Endothelial cell of umbilical vein (primary cell): Measurements from ENCODE around the gene OAS2. TPM values are rescaled to one million over a fixed set of nuclear protein-coding genes. Genes with fewer than 3 reads are reported as not detected.

ENCODE experiments used
- BruUV-seq: library from RNA; stranded (reverse); fragments of 400-500 nt; replicated peaks from 2 replicates; lab custom pipeline; 2021; lab: Mats Ljungman, UMichigan
- CTCF ChIA-PET: fragments of 300-600, 350-600 bp; sonication (Branson Sonifier 250); formaldehyde crosslinking; loops from one replicate; lab custom pipeline; 2021; ENCODE audit warnings: antibody characterized with exemption, inconsistent platforms; lab: Charles Lee
- POLR2A ChIA-PET: fragments of 300-600, 350-600 bp; sonication (Branson Sonifier 250); formaldehyde crosslinking; loops from one replicate; lab custom pipeline; 2021; ENCODE audit warnings: antibody characterized with exemption, inconsistent platforms; lab: Charles Lee
- DNase-seq: peaks from one replicate; pipeline ENCODE4 v3.0.0-alpha.2; 2011; ENCODE audit warnings: low read depth, low spot score
- FAIRE-seq: peaks from 2 replicates; lab custom pipeline; 2011; peaks lifted over from hg19 to GRCh38; lab: Jason Lieb, UNC
- H2AFZ ChIP-seq: 2 replicates; pipeline ENCODE4 v1.6.0; 2012; ENCODE audit warnings: low read depth, low read length, control low read depth, inconsistent platforms
- H3K27ac ChIP-seq: 2 replicates; pipeline ENCODE4 v1.5.1; 2011; ENCODE audit warnings: low read depth, mild to moderate bottlenecking, control low read depth, low read length, moderate library complexity; ENCODE audit not compliant: insufficient read depth
- H3K27me3 ChIP-seq, 2 experiments: 2 replicates each; pipeline versions ENCODE4 v1.6.0 to v1.6.1; 2011; ENCODE audit warnings: low read length in 2 of 2, mixed read lengths in 1 of 2; ENCODE audit not compliant: control insufficient read depth in 2 of 2, insufficient read depth in 2 of 2
- H3K36me3 ChIP-seq, 2 experiments: 2 replicates in 1 of 2; 3 replicates in 1 of 2; pipeline ENCODE4 v1.5.1; 2011; ENCODE audit warnings: low read length in 2 of 2, mild to moderate bottlenecking in 1 of 2, moderate library complexity in 1 of 2; ENCODE audit not compliant: control insufficient read depth in 2 of 2, insufficient read depth in 2 of 2; ENCODE audit errors: extremely low read depth in 1 of 2
- H3K4me1 ChIP-seq: 3 replicates; pipeline ENCODE4 v1.5.1; 2011; ENCODE audit warnings: mild to moderate bottlenecking, low read length; ENCODE audit not compliant: control insufficient read depth, insufficient read depth; ENCODE audit errors: extremely low read depth
- H3K4me2 ChIP-seq: 2 replicates; pipeline ENCODE4 v1.6.1; 2011; ENCODE audit warnings: low read length, control low read depth, mixed read lengths; ENCODE audit not compliant: insufficient read depth
- H3K4me3 ChIP-seq, 3 experiments: fragments of 200-600 bp in 1 of 3; sonication (generic), shearing (Covaris generic) in 1 of 3; replicated peaks in 1 of 3; 2 replicates each; pipeline ENCODE4 v1.5.1; 2011 to 2016; ENCODE audit warnings: control low read depth in 3 of 3, low read length in 3 of 3, mild to moderate bottlenecking in 2 of 3, inconsistent platforms in 1 of 3, low read depth in 1 of 3, moderate library complexity in 1 of 3; ENCODE audit not compliant: insufficient read depth in 1 of 3
- H3K79me2 ChIP-seq: 2 replicates; pipeline ENCODE4 v1.6.0; 2012; ENCODE audit warnings: low read length, inconsistent platforms; ENCODE audit not compliant: control insufficient read depth, insufficient read depth
- H3K9ac ChIP-seq: replicated peaks from 2 replicates; pipeline ENCODE3; 2011; ENCODE audit warnings: low read length, control low read depth; ENCODE audit not compliant: insufficient read depth; ENCODE audit errors: extremely low read depth
- H3K9me1 ChIP-seq: replicated peaks from 3 replicates; pipeline ENCODE4 v1.6.0; 2011; ENCODE audit warnings: mild to moderate bottlenecking, low read length; ENCODE audit not compliant: control insufficient read depth, insufficient read depth; ENCODE audit errors: extremely low read depth
- H3K9me3 ChIP-seq: replicated peaks from 2 replicates; pipeline ENCODE4 v1.5.1; 2012; ENCODE audit warnings: low read length, inconsistent platforms; ENCODE audit not compliant: control insufficient read depth, insufficient read depth
- H4K20me1 ChIP-seq: replicated peaks from 2 replicates; pipeline ENCODE3; 2011; ENCODE audit warnings: mild to moderate bottlenecking, low read length; ENCODE audit not compliant: control insufficient read depth, insufficient read depth; ENCODE audit errors: extremely low read depth
- CTCF ChIP-seq, 2 donors: IDR thresholded peaks; 1 replicate in 1 of 2; 2 replicates in 1 of 2; pipeline ENCODE4 v1.5.1; 2011; ENCODE audit warnings: low read length in 2 of 2, mild to moderate bottlenecking in 2 of 2, moderate library complexity in 2 of 2, control low read depth in 1 of 2, inconsistent platforms in 1 of 2, low read depth in 1 of 2; ENCODE audit not compliant: insufficient read depth in 1 of 2; ENCODE audit errors: extremely low read depth in 1 of 2
- EZH2 ChIP-seq: IDR thresholded peaks from 2 replicates; pipeline ENCODE4 v1.6.1; 2012; ENCODE audit warnings: borderline replicate concordance, low read depth, mild to moderate bottlenecking, moderate library complexity, low read length, inconsistent platforms; ENCODE audit not compliant: severe bottlenecking
- FOS ChIP-seq: IDR thresholded peaks from 2 replicates; pipeline ENCODE4 v1.6.1; 2011; ENCODE audit warnings: mild to moderate bottlenecking, low read length, moderate library complexity, borderline replicate concordance; ENCODE audit not compliant: insufficient read depth
- GATA2 ChIP-seq: IDR thresholded peaks from 2 replicates; pipeline ENCODE4 v1.7.0; 2011; ENCODE audit warnings: low read depth, mild to moderate bottlenecking, moderate library complexity, mixed read lengths, low read length; ENCODE audit not compliant: insufficient read length, insufficient read depth
- JUN ChIP-seq: IDR thresholded peaks from 2 replicates; pipeline ENCODE4 v1.6.1; 2011; ENCODE audit warnings: borderline replicate concordance, low read depth; ENCODE audit not compliant: insufficient read length, insufficient read depth
- MAX ChIP-seq: IDR thresholded peaks from 2 replicates; pipeline ENCODE4 v1.6.1; 2011; ENCODE audit not compliant: insufficient read depth, insufficient read length
- MYC ChIP-seq: IDR thresholded peaks from one replicate; pipeline ENCODE4 v1.6.1; 2011; ENCODE audit warnings: mild to moderate bottlenecking, low read depth, low read length
- POLR2A ChIP-seq: IDR thresholded peaks from 2 replicates; pipeline ENCODE4 v1.6.1; 2012; ENCODE audit warnings: low read depth, mild to moderate bottlenecking, control low read depth, low read length
- POLR2AphosphoS5 ChIP-seq: IDR thresholded peaks from 2 replicates; pipeline ENCODE4 v1.6.1; 2012; ENCODE audit warnings: low read depth, mild to moderate bottlenecking, control low read depth, low read length, moderate library complexity; ENCODE audit not compliant: insufficient read depth
- dilution Hi-C: fragments of 300-500 bp; cut with MboI; formaldehyde crosslinking; loops from one replicate; pipeline ENCODE4 v1.15.0; 2019; ENCODE audit warnings: low sequenced_read_pairs; ENCODE audit not compliant: extremely low pct_ligation_motif_present
- intact Hi-C: fragments of 100-400 bp; cut with micrococcal nuclease; formaldehyde crosslinking; loops from one replicate; pipeline ENCODE4 v1.10.0; 2022
- polyA plus RNA-seq, 4 experiments: library from polyadenylated mRNA; depleted of rRNA in 3 of 4; stranded (reverse) in 3 of 4; unstranded in 1 of 4; fragments of >200 nt; gene quantifications; 2 replicates each; pipeline versions ENCODE4 v1.2.1 to v1.2.3, GENCODE V29; 2011 to 2012; ENCODE audit warnings: missing spikeins in 1 of 4
- total RNA-seq: library from RNA; stranded (reverse); gene quantifications from 2 replicates; pipeline ENCODE4 v1.2.3, GENCODE V29; 2021

The OAS2 gene
- total and polyA plus RNA-seq, 2 donors (not counting 3 experiments of a cell fraction or from before 2014, with no cell fraction given) = 1.3 to 3.1 TPM

GRCh38 chr12:112961074-112961473, 17.2 kb upstream of the OAS2 start:
- no peak overlapping the region for H3K4me2 ChIP-seq
- no peak overlapping the region for H2AFZ ChIP-seq
- dilution Hi-C loops (no loop called here), intact Hi-C loops (no loop called here)
- no peaks in the 10 kb centered on the region for H4K20me1 ChIP-seq
- H3K79me2 ChIP-seq = no peaks in the 10 kb centered on the region
- no peaks in the 10 kb centered on the region for H3K9me3 ChIP-seq
- FAIRE-seq (no peak), DNase-seq (no peak)
- H3K9me1 ChIP-seq = no peaks in the 10 kb centered on the region
- TF ChIP-seq MAX (no peak), FOS (no peak)
- H3K36me3 ChIP-seq = no peaks in the 10 kb centered on the region
- H3K27ac ChIP-seq = no peak overlapping the region
- CTCF ChIA-PET = interaction anchor here (1.4 kb wide), 1 partner anchor 23 kb away, joined by 3 read pairs; the partner anchor contains the start of gene OAS3
- POLR2A ChIA-PET = no interaction called here
- H3K27me3 ChIP-seq = no peaks in the 10 kb centered on the region
- no peak overlapping the region for H3K9ac ChIP-seq
- BruUV-seq = no TSS peak
- H3K4me3 ChIP-seq = no peak overlapping the region
- H3K4me1 ChIP-seq = no peaks in the 10 kb centered on the region

GRCh38 chr12:112961536-112961935, 16.8 kb upstream of the OAS2 start:
- POLR2A ChIA-PET = no interaction called here
- Histone ChIP-seq H3K9me3 (no peaks in the 10 kb centered on the region), H3K79me2 (no peaks in the 10 kb centered on the region), H3K9ac (no peak overlapping the region), H3K36me3 (no peaks in the 10 kb centered on the region), H3K4me3 (no peak overlapping the region), H3K27me3 (no peaks in the 10 kb centered on the region), H4K20me1 (no peaks in the 10 kb centered on the region), H2AFZ (no peak overlapping the region), H3K4me1 (no peaks in the 10 kb centered on the region), H3K27ac (no peak overlapping the region), H3K9me1 (no peaks in the 10 kb centered on the region), H3K4me2 (no peak overlapping the region)
- BruUV-seq = no TSS peak
- FAIRE-seq (no peak), DNase-seq (no peak)
- intact Hi-C loops = no loop called here
- no peak for TF ChIP-seq GATA2
- TF ChIP-seq MAX = no peak
- TF ChIP-seq FOS = no peak
- TF ChIP-seq EZH2 = no peak
- TF ChIP-seq POLR2AphosphoS5 = no peak
- no peak for TF ChIP-seq JUN
- no peak for TF ChIP-seq CTCF (IDR thresholded peaks at IDR 0.05; ENCODE audit: extremely low read depth in 1 of 2, insufficient read depth in 1 of 2, low read depth in 1 of 2, low read length in 2 of 2)
- no peak for TF ChIP-seq POLR2A
- TF ChIP-seq MYC = no peak
- CTCF ChIA-PET = no interaction called here
- dilution Hi-C loops = no loop called here
